ENCODE results near the gene SLCO2B1. TPM values are rescaled to one million over a fixed set of nuclear protein-coding genes. Genes with fewer than 3 reads are reported as not detected.

The SLCO2B1 gene
- total and polyA plus RNA-seq, 2 of the 8 experiments (the other 6 are each of a cell fraction or from before 2014, with no cell fraction given): 0.03 TPM; not detected in 1

GRCh38 chr11:75146711-75147110, 4.2 kb upstream of the SLCO2B1 start (continued):
- TF ChIP-seq JUN (IDR thresholded peaks at IDR 0.05; ENCODE audit: low read depth, low read length): no peak
- TF ChIP-seq FOSL1 (IDR thresholded peaks at IDR 0.05; ENCODE audit: insufficient read depth, low read depth, low read length): no peak
- no peak for TF ChIP-seq CHD7 (IDR thresholded peaks at IDR 0.05; ENCODE audit: insufficient replicate concordance, low read length)
- TF ChIP-seq BRCA1 (IDR thresholded peaks at IDR 0.05; ENCODE audit: low read depth, low read length): no peak
- TF ChIP-seq BCL11A (IDR thresholded peaks at IDR 0.05; ENCODE audit: low read depth in 2 of 2, low read length in 2 of 2): no peak
- no peak for TF ChIP-seq CEBPB (IDR thresholded peaks at IDR 0.05; ENCODE audit: low read depth, low read length)
- no peak for TF ChIP-seq BACH1 (IDR thresholded peaks at IDR 0.05; ENCODE audit: low read length)
- no peak for TF ChIP-seq SIN3A (conservative IDR thresholded peaks at IDR 0.05 in 1 of 2, IDR thresholded peaks at IDR 0.05 in 1 of 2; ENCODE audit: low read depth in 1 of 2, low read length in 2 of 2)

All from H1 (cell line).